GM12878 (cell line): Measurements from ENCODE around the gene BCL2. TPM values are rescaled to one million over a fixed set of nuclear protein-coding genes. Genes with fewer than 3 reads are reported as not detected.

Experiments used
- ATAC-seq: fragments of 200-7000 bp; cut with Tn5 transposase; 3 replicates; pipeline ENCODE4 v1.9.1; 2020; ENCODE audit warnings: mild to moderate bottlenecking, moderate library complexity
- BruUV-seq: library from RNA; stranded (reverse); fragments of 400-500 nt; replicated peaks from 2 replicates; lab custom pipeline; 2021; lab: Mats Ljungman, UMichigan
- CTCF ChIA-PET: fragments of 300-600 bp; sonication (Branson Sonifier 250); formaldehyde crosslinking; extraction: SDS; loops from one replicate; lab custom pipeline; 2021; ENCODE audit warnings: inconsistent platforms; lab: Yijun Ruan, JAX
- POLR2A ChIA-PET: fragments of 350-600 bp; formaldehyde crosslinking; extraction: SDS; loops from one replicate; lab custom pipeline; 2021; ENCODE audit warnings: inconsistent platforms; lab: Charles Lee
- RAD21 ChIA-PET: fragments of 300-600 bp; sonication (Branson Sonifier 250); formaldehyde crosslinking; loops from one replicate; lab custom pipeline; 2023; ENCODE audit warnings: antibody characterized with exemption; ENCODE audit not compliant: unreplicated experiment; lab: Charles Lee
- SMC1A ChIA-PET: fragments of 300-600 bp; sonication (Branson Sonifier 250); formaldehyde crosslinking; loops from one replicate; lab custom pipeline; 2023; ENCODE audit not compliant: unreplicated experiment, uncharacterized antibody; lab: Charles Lee
- DNase-seq: peaks from one replicate; pipeline ENCODE4 v3.0.0-alpha.2; 2011; ENCODE audit warnings: low read depth, low spot score
- FAIRE-seq: peaks from 3 replicates; lab custom pipeline; 2011; peaks lifted over from hg19 to GRCh38; lab: Jason Lieb, UNC
- H2AFZ ChIP-seq: 2 replicates; pipeline ENCODE4 v1.6.0; 2011; ENCODE audit warnings: low read depth, low read length, control low read depth; ENCODE audit not compliant: control insufficient read depth
- H3K27ac ChIP-seq: 2 replicates; pipeline ENCODE4 v1.5.1; 2011; ENCODE audit warnings: control low read depth; ENCODE audit not compliant: control insufficient read depth, insufficient read depth
- H3K27me3 ChIP-seq, 2 experiments: replicated peaks in 1 of 2; 2 replicates each; pipeline versions ENCODE4 v1.6.0 to v1.6.1; 2011; ENCODE audit warnings: low read length in 1 of 2; ENCODE audit not compliant: control insufficient read depth in 2 of 2, insufficient read depth in 2 of 2
- H3K36me3 ChIP-seq, 2 experiments: 2 replicates each; pipeline ENCODE4 v1.5.1; 2011; ENCODE audit warnings: low read length in 1 of 2; ENCODE audit not compliant: control insufficient read depth in 2 of 2, insufficient read depth in 2 of 2
- H3K4me1 ChIP-seq: 2 replicates; pipeline ENCODE4 v1.6.1; 2011; ENCODE audit warnings: mild to moderate bottlenecking, low read length, moderate library complexity, mixed read lengths; ENCODE audit not compliant: control insufficient read depth, insufficient read depth
- H3K4me2 ChIP-seq: 2 replicates; pipeline ENCODE4 v1.6.0; 2011; ENCODE audit warnings: control low read depth; ENCODE audit not compliant: control insufficient read depth, insufficient read depth
- H3K4me3 ChIP-seq: fragments of 200-600 bp; sonication (generic); 2 replicates; pipeline ENCODE4 v1.5.1; 2016
- H3K79me2 ChIP-seq: 2 replicates; pipeline ENCODE4 v1.6.0; 2011; ENCODE audit warnings: low read length; ENCODE audit not compliant: control insufficient read depth, insufficient read depth
- H3K9ac ChIP-seq: 2 replicates; pipeline ENCODE4 v1.8.0; 2011; ENCODE audit warnings: low read length, control low read depth, mixed read lengths; ENCODE audit not compliant: control insufficient read depth, insufficient read depth
- H3K9me3 ChIP-seq: replicated peaks from 3 replicates; pipeline ENCODE4 v1.5.1; 2011; ENCODE audit warnings: mild to moderate bottlenecking, low read length; ENCODE audit not compliant: control insufficient read depth, insufficient read depth
- H4K20me1 ChIP-seq: 2 replicates; pipeline ENCODE4 v1.6.0; 2011; ENCODE audit not compliant: control insufficient read depth, insufficient read depth
- IRF5 ChIP-seq: fragments of 450-650 bp; IDR thresholded peaks from 2 replicates; pipeline ENCODE4 v1.6.1; 2017; ENCODE audit warnings: borderline replicate concordance
- RELB ChIP-seq: fragments of 450-650 bp; IDR thresholded peaks from 2 replicates; pipeline ENCODE4 v1.6.1; 2017; ENCODE audit warnings: low read depth, mild to moderate bottlenecking, moderate library complexity
- SPI1 ChIP-seq: IDR thresholded peaks from 2 replicates; pipeline ENCODE4 v1.6.1; 2011; ENCODE audit warnings: low read depth, mild to moderate bottlenecking, low read length, moderate library complexity, borderline replicate concordance; ENCODE audit not compliant: insufficient read depth
- ZZZ3 ChIP-seq: IDR thresholded peaks from 2 replicates; pipeline ENCODE4 v1.6.1; 2011; ENCODE audit warnings: low read depth; ENCODE audit not compliant: control insufficient read depth, insufficient read length
- WGBS: methylation state at CpG from one replicate; pipeline ENCODE4 v1.1.6; 2016; ENCODE audit warnings: low lambda C conversion rate; ENCODE audit not compliant: insufficient replicate concordance, insufficient coverage; ENCODE audit errors: missing lambda C conversion rate; 5-methylcytosine and 5-hydroxymethylcytosine counted together
- in situ Hi-C: fragments of 300-500 bp; cut with MboI; formaldehyde crosslinking; loops from 9 replicates; pipeline ENCODE4 v1.14.3; 2018; ENCODE audit warnings: mixed read lengths
- intact Hi-C: fragments of 100-400 bp; cut with micrococcal nuclease; formaldehyde crosslinking; loops from one replicate; pipeline ENCODE4 v1.14.2; 2022; ENCODE audit not compliant: unreplicated experiment
- polyA plus RNA-seq, 11 experiments: library from polyadenylated mRNA; depleted of rRNA in 4 of 11; unstranded in 6 of 11; stranded (reverse) in 5 of 11; fragments of >200 nt; fragmentation: Nextera tagmentation in 4 of 11; fragmentation: Illumina TruSeq in 1 of 11; extraction: Ambion mirVana in 4 of 11; extraction: Trizol in 1 of 11; gene quantifications; 1 replicate in 1 of 11; 2 replicates in 10 of 11; pipeline versions ENCODE4 v1.2.1 to v1.2.3, GENCODE V29; 2011 to 2016; ENCODE audit warnings: inconsistent platforms in 2 of 11, missing spikeins in 2 of 11, low read depth in 1 of 11
- total RNA-seq, 4 experiments: library from RNA; depleted of rRNA in 3 of 4; stranded (reverse); fragments of >200 nt in 3 of 4; fragmentation: Illumina TruSeq in 1 of 4; extraction: Trizol in 1 of 4; gene quantifications; 2 replicates each; pipeline versions ENCODE4 v1.2.1 to v1.2.3, GENCODE V29; 2013 to 2021
- TF ChIP-seq, protein P1 (sequence below): fragments of 450-650 bp; IDR thresholded peaks from 2 replicates; pipeline ENCODE4 v1.6.1; 2017; ENCODE audit warnings: antibody characterized with exemption, mild to moderate bottlenecking, moderate library complexity

BCL2 gene
- total and polyA plus RNA-seq, 10 of the 15 experiments (the other 5 are each of a cell fraction or from before 2014, with no cell fraction given), result 4.1 to 47.8 (median 19.3) TPM

DNA sequence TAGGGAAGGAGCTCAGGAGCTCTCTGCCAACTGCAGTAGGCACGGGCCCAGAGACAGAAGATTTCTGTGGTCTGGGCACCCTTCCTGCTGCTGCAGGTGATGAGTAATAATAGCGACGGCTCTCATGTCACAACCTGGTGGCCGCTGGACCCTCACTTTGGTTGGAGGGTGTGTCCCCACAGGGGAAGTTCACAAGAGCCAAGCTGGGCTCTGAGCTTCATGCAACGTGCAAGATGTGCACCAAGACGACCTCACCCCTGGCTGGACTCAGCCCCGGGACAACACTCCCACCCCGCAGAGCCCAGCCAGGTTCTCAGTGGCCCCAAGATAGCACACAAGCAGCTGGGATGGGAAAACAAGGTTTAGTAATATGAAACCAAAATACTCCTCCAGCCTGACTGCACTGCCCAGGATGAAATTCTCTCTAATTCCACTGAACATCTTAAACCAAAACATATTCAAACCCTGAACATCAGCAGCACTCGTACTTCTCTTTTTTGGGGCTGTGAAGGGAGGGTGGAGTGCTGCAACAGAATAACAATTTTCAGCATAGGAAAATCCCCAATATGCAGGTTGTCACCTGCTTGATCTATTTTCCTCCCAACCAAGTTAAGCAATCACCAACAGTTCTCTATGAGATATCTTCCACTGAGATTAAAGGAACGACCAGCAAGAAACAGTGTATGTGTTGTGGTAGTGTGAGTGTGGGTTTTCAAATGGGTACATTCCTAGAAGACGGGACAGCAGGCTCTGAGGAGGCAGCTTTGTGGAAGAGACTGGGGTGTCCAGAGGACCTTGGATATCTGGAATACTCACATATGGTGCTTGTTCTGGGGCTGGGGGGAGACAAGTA lies 26.5 kb downstream of the BCL2 start (continued):
- TF ChIP-seq IRF5, result no peak
- TF ChIP-seq RELB, result peak; percentile 38; the same call in 1 of the 2 replicates
- TF ChIP-seq SPI1, result peak; percentile 4; the same call in 1 of the 2 replicates

DNA sequence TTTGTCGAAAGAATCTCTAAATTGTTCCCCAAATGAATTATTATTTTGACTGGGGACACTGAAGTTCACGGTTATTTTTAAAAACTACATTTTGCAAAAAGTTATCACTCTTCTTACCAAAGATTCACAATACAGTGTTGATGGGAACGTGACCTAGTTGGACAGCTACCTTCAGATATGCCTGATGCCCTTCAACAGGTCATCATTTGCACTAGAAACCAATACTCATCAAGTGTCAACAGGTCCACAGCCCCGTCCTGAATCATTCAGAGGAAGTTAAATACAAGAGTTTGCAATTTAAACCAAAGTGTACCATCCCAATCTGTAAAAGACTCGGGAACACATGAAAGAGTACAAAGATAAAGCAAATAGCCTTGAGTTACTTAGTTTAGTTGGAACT lies 28.3 kb downstream of the BCL2 start:
- FAIRE-seq, result no peak
- Histone ChIP-seq H3K27ac (no peak overlapping the region), H3K4me2 (no peak overlapping the region), H2AFZ (no peak overlapping the region), H4K20me1 (no peaks in the 10 kb centered on the region), H3K9ac (no peak overlapping the region), H3K4me1 (peaks cover 39% of the 10 kb centered on the region), H3K4me3 (no peak overlapping the region), H3K27me3 (no peaks in the 10 kb centered on the region), H3K79me2 (peaks cover 91% of the 10 kb centered on the region), H3K9me3 (no peaks in the 10 kb centered on the region), H3K36me3 (peaks cover 5 to 15% of the 10 kb centered on the region in 2 experiments)
- no peak for DNase-seq
- BruUV-seq, result no TSS peak
- CTCF ChIA-PET, result interaction anchor here (1.5 to 2.2 kb wide), 2 partner anchors 9 to 27 kb away, joined by 5 to 13 read pairs; no protein-coding TSS in a partner anchor
- no peak for TF ChIP-seq ZZZ3
- TF ChIP-seq, protein P1, sequence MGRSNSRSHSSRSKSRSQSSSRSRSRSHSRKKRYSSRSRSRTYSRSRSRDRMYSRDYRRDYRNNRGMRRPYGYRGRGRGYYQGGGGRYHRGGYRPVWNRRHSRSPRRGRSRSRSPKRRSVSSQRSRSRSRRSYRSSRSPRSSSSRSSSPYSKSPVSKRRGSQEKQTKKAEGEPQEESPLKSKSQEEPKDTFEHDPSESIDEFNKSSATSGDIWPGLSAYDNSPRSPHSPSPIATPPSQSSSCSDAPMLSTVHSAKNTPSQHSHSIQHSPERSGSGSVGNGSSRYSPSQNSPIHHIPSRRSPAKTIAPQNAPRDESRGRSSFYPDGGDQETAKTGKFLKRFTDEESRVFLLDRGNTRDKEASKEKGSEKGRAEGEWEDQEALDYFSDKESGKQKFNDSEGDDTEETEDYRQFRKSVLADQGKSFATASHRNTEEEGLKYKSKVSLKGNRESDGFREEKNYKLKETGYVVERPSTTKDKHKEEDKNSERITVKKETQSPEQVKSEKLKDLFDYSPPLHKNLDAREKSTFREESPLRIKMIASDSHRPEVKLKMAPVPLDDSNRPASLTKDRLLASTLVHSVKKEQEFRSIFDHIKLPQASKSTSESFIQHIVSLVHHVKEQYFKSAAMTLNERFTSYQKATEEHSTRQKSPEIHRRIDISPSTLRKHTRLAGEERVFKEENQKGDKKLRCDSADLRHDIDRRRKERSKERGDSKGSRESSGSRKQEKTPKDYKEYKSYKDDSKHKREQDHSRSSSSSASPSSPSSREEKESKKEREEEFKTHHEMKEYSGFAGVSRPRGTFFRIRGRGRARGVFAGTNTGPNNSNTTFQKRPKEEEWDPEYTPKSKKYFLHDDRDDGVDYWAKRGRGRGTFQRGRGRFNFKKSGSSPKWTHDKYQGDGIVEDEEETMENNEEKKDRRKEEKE, result no peak
- 86% methylated on average over 5 of the region's 5 CpGs for WGBS
- RAD21 ChIA-PET, result interaction anchor here (0.7 kb wide), 1 partner anchor 20 kb away, joined by 3 read pairs; no protein-coding TSS in a partner anchor
- POLR2A ChIA-PET, result interaction anchor here (1.8 kb wide), 1 partner anchor 23 kb away, joined by 4 read pairs; no protein-coding TSS in a partner anchor
- no peak for ATAC-seq
- intact Hi-C loops, result no loop called here
- SMC1A ChIA-PET, result interaction anchor here (0.9 to 4.5 kb wide), 7 partner anchors 9 to 111 kb away, joined by 3 to 25 read pairs (median 3); no protein-coding TSS in a partner anchor
- in situ Hi-C loops, result no loop called here
